SK-N-MC (cell line): ENCODE data around the gene USP10.

Experiments used
- EZH2 ChIP-seq: fragments of 200-600 bp; sonication (generic); IDR thresholded peaks from one replicate; pipeline ENCODE4 v1.6.1; 2017; ENCODE audit warnings: antibody characterized with exemption
- POLR2AphosphoS5 ChIP-seq: IDR thresholded peaks from 2 replicates; pipeline ENCODE4 v1.6.1; 2012; ENCODE audit warnings: mild to moderate bottlenecking, low read depth, low read length, borderline replicate concordance

DNA sequence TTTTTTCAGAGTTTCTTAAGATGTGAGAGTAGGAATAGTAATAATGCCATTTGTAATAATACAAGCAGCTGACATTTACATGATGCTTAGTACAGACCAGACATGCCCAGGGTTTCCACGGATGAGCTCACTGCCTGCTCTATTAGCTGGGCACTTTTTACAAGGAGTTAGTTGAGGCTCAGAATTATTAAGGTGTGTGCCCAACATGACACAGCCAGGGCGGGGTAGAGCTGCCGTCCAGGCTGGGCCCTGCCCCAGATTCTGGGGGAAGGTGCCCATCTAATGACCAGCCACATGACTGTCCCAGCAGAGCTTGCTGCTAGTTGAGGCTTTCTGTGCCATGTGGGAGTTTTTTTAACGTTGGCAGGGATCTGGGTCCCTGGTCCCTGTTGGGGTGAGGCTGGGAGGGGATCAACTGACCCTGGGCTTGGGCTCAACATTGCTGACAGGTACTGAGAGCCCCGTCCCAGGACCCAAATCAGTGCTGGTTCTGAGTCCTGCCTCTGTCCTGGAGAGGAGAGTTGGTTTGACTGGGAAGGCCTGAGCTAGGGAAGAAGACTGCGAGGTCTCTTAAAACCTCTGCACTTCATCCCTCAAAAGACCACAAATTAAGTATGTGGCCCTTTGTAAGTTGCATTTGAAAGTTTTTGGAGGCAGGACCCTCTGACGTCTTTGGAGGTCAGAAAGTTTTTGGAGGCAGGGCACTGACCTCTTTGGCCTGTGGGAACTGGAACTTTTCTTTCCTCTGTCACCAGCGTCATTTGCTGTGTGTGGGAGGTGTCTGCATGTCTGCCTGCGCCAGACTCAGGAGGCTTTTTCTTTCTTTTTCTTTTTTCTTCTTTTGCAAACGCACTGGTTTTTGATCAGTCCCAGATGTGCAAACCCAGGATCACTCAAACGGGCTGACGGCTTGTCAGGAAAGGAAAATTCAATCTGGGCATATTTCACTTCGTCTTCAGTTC is 122.2 kb downstream of the USP10 start:
- TF ChIP-seq POLR2AphosphoS5 (no peak), EZH2 (no peak)
